ENCODE results near the gene NTRK2.

The NTRK2 gene

DNA sequence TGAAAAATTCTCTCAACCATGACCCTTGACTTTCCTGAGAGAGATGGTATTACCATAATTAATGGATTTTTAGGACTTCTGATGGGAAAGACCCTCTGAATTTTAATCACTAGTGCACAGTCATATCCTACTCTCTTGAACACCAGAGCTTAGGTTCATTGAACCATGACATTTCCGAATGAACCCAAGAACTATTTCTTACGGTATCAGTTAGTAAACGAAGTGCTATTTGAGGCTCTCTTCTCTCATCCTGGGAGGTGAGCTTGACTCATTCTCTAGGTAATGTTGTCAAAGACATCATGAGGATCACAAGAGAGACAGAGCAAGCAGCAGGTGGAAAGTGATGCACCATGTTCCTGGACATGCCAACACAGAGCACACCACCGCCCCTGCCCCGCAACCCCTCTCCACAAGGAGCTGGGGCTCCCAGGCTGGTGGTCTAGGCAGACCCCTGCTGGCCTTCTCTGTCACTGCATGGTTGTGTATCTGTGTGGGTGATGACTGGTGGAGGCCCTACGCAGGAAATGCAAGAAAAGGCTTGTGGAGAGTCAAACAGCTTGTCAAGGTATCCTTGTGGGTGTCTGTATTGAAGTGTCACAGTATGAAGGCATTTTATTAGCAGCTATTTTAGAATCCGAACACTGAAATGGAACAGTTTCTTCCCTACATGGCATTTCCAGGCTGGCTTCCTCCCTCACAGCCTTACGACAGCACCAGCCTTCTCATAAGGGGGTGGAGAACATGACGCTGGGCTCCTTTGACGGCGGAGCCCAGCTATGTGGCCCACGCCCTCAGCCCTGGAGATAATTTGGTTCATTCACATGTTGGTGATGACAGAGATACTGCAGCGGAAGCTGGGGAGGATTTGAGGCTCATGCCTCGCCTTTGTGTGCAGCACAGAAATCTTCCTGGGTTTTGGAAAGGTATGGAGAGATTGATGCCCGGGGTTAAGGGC lies 297.6 kb downstream of the NTRK2 start:
- POLR2A ChIA-PET = no interaction called here
- CTCF ChIA-PET = interaction anchor here (0.6 to 0.9 kb wide), 2 partner anchors 34 to 573 kb away, joined by 3 read pairs; no protein-coding TSS in a partner anchor
- peak; percentile 37 for DNase-seq (ENCODE audit: extremely low spot score)
- no peak for TF ChIP-seq ELF4 (IDR thresholded peaks at IDR 0.05)
- TF ChIP-seq CTBP1 (IDR thresholded peaks at IDR 0.05; ENCODE audit: borderline replicate concordance) = no peak
- no peak for TF ChIP-seq NFRKB (IDR thresholded peaks at IDR 0.05)
- no peak for TF ChIP-seq LEF1 (IDR thresholded peaks at IDR 0.05; ENCODE audit: borderline replicate concordance)
- TF ChIP-seq HDGF (IDR thresholded peaks at IDR 0.05; ENCODE audit: borderline replicate concordance) = no peak
- TF ChIP-seq ARNT (IDR thresholded peaks at IDR 0.05) = no peak
- TF ChIP-seq BHLHE40 (IDR thresholded peaks at IDR 0.05; ENCODE audit: borderline replicate concordance) = no peak
- TF ChIP-seq SP1 (IDR thresholded peaks at IDR 0.05) = no peak
- TF ChIP-seq ZNF384 (IDR thresholded peaks at IDR 0.05) = no peak
- no peak for TF ChIP-seq FOXM1 (IDR thresholded peaks at IDR 0.05; ENCODE audit: borderline replicate concordance)
- TF ChIP-seq L3MBTL2 (conservative IDR thresholded peaks at IDR 0.05) = no peak
- TF ChIP-seq SUZ12 (IDR thresholded peaks at IDR 0.05) = no peak
- no peak for TF ChIP-seq TARDBP (IDR thresholded peaks at IDR 0.05)
- TF ChIP-seq, protein P1, sequence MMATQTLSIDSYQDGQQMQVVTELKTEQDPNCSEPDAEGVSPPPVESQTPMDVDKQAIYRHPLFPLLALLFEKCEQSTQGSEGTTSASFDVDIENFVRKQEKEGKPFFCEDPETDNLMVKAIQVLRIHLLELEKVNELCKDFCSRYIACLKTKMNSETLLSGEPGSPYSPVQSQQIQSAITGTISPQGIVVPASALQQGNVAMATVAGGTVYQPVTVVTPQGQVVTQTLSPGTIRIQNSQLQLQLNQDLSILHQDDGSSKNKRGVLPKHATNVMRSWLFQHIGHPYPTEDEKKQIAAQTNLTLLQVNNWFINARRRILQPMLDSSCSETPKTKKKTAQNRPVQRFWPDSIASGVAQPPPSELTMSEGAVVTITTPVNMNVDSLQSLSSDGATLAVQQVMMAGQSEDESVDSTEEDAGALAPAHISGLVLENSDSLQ (IDR thresholded peaks at IDR 0.05) = no peak
- no peak for TF ChIP-seq FOXK2 (IDR thresholded peaks at IDR 0.05)
- no peak for TF ChIP-seq FOXA1 (IDR thresholded peaks at IDR 0.05)

DNA sequence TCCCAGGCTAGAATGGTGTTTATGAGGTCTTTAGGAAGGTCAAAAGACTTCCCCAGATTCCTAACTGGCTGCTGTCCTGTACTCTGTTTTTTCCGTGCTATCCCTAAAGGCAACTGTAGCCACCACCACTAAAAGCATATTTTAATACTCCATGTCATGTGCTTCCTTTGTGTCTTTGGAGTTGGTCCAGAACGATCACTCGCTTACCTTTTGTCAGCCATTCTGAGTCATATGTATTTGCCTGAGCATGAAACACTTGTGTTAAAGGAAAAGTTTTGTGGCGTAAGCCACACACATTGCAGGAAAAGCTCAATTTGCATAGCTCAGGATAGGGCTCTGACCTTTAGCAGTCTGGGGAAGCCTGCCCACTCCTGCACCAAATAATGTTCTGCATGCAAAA lies 299.6 kb downstream of the NTRK2 start:
- CTCF ChIA-PET = no interaction called here
- no peak for DNase-seq (ENCODE audit: extremely low spot score)
- POLR2A ChIA-PET = no interaction called here

DNA sequence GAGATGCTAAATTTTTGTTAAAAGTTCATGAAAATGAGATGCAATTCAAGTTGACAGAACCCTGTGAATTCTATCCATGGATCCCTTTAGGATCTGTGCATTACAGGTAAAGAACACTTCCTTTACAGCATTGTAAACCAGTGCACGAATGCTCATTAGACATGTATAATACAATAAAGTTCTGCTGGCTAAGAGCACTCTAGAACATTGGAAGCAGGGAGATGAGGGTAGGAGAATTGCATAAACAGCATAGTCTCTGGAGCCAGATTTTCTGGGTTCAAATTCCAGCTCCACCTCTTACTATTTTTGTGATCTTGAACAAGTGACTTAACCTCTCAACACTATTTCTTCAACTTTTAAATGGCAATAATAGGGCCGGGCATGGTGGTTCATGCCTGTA lies 300.2 kb downstream of the NTRK2 start:
- CTCF ChIA-PET = no interaction called here
- no peak for TF ChIP-seq NFRKB (IDR thresholded peaks at IDR 0.05)
- POLR2A ChIA-PET = no interaction called here
- DNase-seq (ENCODE audit: extremely low spot score) = no peak

More for the DNA sequence above, 299.6 kb downstream of the NTRK2 start:
- TF ChIP-seq HDGF (IDR thresholded peaks at IDR 0.05; ENCODE audit: borderline replicate concordance) (no peak), LEF1 (IDR thresholded peaks at IDR 0.05; ENCODE audit: borderline replicate concordance) (no peak), ARNT (IDR thresholded peaks at IDR 0.05) (no peak), NFRKB (IDR thresholded peaks at IDR 0.05) (no peak), SUZ12 (IDR thresholded peaks at IDR 0.05) (no peak), ZNF384 (IDR thresholded peaks at IDR 0.05) (no peak), SP1 (IDR thresholded peaks at IDR 0.05) (no peak), BHLHE40 (IDR thresholded peaks at IDR 0.05; ENCODE audit: borderline replicate concordance) (no peak), FOXA1 (IDR thresholded peaks at IDR 0.05) (no peak), L3MBTL2 (conservative IDR thresholded peaks at IDR 0.05) (no peak), FOXK2 (IDR thresholded peaks at IDR 0.05) (no peak), TARDBP (IDR thresholded peaks at IDR 0.05) (no peak), ELF4 (IDR thresholded peaks at IDR 0.05) (no peak)

DNA sequence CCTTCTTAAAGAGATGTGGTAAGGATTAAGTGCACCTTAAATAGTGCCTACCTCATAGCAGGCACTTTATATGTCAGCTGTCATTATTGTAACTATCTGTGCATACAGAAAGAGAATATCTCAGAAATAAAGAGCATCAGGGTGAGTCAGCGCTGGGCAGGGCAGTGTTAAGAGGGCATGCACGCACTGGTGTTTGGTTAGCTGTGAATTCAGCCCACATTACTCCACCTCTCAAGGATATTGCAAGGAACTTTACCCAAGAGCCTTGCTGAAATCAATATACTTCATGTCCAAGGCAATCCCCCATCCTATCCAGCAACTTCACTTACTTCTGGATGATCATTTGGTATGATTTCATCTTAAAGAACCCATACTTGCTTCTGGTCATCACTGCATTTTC lies 300.9 kb downstream of the NTRK2 start:
- ChIA-PET CTCF (no interaction called here), POLR2A (no interaction called here)
- TF ChIP-seq NFRKB (IDR thresholded peaks at IDR 0.05) (no peak), HDGF (IDR thresholded peaks at IDR 0.05; ENCODE audit: borderline replicate concordance) (no peak), TARDBP (IDR thresholded peaks at IDR 0.05) (no peak), ZNF384 (IDR thresholded peaks at IDR 0.05) (no peak), LEF1 (IDR thresholded peaks at IDR 0.05; ENCODE audit: borderline replicate concordance) (no peak), FOXA1 (IDR thresholded peaks at IDR 0.05) (no peak)
- DNase-seq (ENCODE audit: extremely low spot score) = no peak

DNA sequence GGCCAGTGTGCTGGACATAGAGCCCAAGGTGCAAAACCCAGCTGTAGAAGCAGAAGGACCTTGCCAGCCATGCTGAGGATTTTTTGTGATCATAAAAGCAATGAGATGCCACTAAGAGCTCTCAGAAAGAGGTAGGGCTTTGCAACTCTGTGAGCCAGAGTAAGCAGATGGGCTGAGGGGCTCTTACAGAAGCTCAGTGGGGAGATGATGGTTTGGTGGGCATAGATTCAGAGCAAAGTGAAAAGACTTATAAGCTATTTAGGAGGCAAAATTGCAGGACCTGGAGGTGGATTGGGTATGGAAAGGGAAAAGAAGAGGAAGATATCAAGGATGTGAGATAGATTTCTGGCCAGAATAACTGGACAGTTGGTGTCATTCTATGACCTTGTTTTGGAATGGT lies 302.0 kb downstream of the NTRK2 start:
- TF ChIP-seq L3MBTL2 (conservative IDR thresholded peaks at IDR 0.05) = no peak
- TF ChIP-seq SP1 (IDR thresholded peaks at IDR 0.05) = no peak
- TF ChIP-seq ARNT (IDR thresholded peaks at IDR 0.05) = no peak
- no peak for TF ChIP-seq ELF4 (IDR thresholded peaks at IDR 0.05)
- TF ChIP-seq BHLHE40 (IDR thresholded peaks at IDR 0.05; ENCODE audit: borderline replicate concordance) = no peak
- TF ChIP-seq ZNF384 (IDR thresholded peaks at IDR 0.05) = no peak
- TF ChIP-seq FOXM1 (IDR thresholded peaks at IDR 0.05; ENCODE audit: borderline replicate concordance) = no peak
- no peak for TF ChIP-seq SUZ12 (IDR thresholded peaks at IDR 0.05)
- no peak for TF ChIP-seq LEF1 (IDR thresholded peaks at IDR 0.05; ENCODE audit: borderline replicate concordance)
- DNase-seq (ENCODE audit: extremely low spot score) = no peak
- POLR2A ChIA-PET = no interaction called here
- CTCF ChIA-PET = no interaction called here

DNA sequence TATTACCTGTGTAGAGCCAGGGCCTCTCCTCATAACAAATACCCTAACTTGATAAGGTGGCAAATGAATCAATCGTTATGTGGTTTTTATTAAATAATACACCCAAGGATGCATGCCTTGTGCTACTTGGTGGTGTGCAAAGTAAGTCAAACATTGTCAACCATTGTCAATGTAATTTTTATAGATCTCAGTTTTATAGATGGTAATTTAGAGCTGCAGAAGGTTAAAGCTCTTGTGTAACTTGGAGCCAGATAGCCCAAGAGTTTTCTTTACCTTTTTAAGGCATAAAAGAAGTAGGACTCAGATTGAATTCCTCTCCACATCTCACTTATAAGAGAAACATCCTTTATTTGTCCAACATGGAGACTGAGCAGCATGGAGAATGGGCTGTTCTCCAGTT lies 304.7 kb downstream of the NTRK2 start:
- POLR2A ChIA-PET = no interaction called here
- TF ChIP-seq FOXA1 (IDR thresholded peaks at IDR 0.05) (no peak), L3MBTL2 (conservative IDR thresholded peaks at IDR 0.05) (no peak)
- no peak for DNase-seq (ENCODE audit: extremely low spot score)
- CTCF ChIA-PET = no interaction called here

DNA sequence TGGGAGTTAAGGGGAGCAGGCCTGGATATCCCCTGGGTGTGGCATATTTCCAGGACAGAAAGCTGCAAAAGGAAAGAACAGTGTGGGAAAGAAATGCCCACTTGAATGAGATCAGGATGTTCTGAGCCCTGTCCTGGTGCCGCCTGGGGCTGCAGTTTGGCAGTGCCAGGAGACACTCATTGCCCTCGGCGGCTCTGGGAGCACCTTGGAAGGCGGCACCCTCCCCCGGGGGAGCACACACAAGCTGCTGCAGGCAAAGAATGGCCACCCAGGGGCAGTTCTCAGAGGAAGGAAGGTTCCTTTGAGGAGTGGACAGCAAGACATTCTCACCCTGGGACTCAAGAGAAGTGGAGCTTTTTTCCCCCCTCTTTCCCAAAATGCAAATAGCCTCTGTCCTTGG lies 305.3 kb downstream of the NTRK2 start:
- TF ChIP-seq ELF4 (IDR thresholded peaks at IDR 0.05) (no peak), TARDBP (IDR thresholded peaks at IDR 0.05) (no peak)
- CTCF ChIA-PET = no interaction called here
- DNase-seq (ENCODE audit: extremely low spot score) = no peak
- POLR2A ChIA-PET = no interaction called here

DNA sequence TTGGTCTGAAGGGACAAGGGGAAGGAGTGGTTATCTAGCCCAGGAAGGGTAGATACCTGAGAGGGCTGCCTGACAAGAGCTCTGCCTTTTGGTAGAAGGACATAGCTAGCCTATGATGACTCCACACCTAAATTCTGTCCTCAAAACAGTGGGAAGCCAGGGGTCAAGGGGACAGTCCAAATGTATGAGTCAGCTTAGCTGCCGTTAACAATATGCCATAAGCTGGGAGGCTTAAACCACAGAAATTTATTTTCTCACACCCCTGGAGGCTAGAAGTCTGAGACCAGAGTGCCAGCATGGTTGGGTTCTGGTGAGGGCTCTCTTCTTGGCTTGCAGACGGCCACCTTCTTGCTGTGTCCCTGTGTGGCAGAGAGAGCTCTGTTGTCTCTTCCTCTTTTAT lies 306.4 kb downstream of the NTRK2 start:
- TF ChIP-seq CTBP1 (IDR thresholded peaks at IDR 0.05; ENCODE audit: borderline replicate concordance) (no peak), SUZ12 (IDR thresholded peaks at IDR 0.05) (no peak), ARNT (IDR thresholded peaks at IDR 0.05) (no peak), NFRKB (IDR thresholded peaks at IDR 0.05) (no peak), FOXK2 (IDR thresholded peaks at IDR 0.05) (no peak), ZNF384 (IDR thresholded peaks at IDR 0.05) (no peak)
- no peak for DNase-seq (ENCODE audit: extremely low spot score)
- POLR2A ChIA-PET = no interaction called here
- CTCF ChIA-PET = no interaction called here

All from HEK293T (cell line).